Embryonic facial prominence (tissue), 1 donor: ENCODE data around the gene COL28A1.
"Not testable (repeated sequence)": the region's sequence is repeated elsewhere in the genome, so short reads cannot be mapped to it uniquely, and the experiment has no call there.

Experiments used
- DNase-seq: peaks from one replicate; pipeline ENCODE4 v3.0.0-alpha.2; 2016; ENCODE audit errors: extremely low spot score

COL28A1 gene

GRCh38 chr7:7464991-7465765 lies 70.5 kb downstream of the COL28A1 start:
- DNase-seq = not testable (repeated sequence)

DNA sequence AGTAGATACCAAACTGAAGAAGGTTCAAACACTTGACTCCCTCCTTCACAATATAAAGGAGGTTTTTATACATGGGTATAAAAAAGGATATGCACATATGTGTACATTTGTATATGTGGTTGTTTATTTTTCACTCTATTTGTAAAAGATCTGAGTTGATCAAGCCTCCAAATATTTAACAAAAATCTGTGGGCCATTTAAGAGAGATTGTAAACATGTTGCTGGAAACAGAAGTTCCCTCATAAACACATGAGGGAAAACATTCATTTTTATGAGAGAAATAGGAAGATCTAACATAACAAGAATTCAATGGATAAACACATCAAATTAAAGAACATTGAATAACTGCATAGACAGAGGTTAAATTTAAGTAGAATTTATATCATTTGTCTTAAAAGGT lies 81.7 kb downstream of the COL28A1 start:
- DNase-seq = no peak

GRCh38 chr7:7452652-7453051 lies 83.0 kb downstream of the COL28A1 start:
- no peak for DNase-seq

GRCh38 chr7:7452119-7452518 lies 83.6 kb downstream of the COL28A1 start:
- no peak for DNase-seq

DNA sequence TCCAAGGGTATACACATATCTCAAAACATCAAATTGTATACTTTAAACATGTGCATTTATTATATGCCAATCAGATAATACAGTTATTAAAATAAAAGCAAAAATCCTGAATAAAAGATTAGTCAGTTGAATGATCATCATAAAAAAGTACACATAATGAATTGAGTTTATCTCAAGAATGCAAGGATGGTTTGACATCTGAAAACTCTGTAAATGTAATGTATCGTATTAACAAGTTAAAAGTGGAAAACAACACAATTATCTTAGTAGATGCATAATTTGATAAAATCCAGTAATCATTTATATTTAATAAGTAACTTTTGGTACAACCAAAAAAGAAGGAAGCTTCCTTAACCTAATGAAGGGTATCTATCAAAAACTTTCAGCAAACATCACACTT lies 86.6 kb downstream of the COL28A1 start:
- DNase-seq = no peak

- no peak for DNase-seq
These were observed 89.1 kb downstream of the COL28A1 start for GRCh38 chr7:7446616-7447015.

DNA sequence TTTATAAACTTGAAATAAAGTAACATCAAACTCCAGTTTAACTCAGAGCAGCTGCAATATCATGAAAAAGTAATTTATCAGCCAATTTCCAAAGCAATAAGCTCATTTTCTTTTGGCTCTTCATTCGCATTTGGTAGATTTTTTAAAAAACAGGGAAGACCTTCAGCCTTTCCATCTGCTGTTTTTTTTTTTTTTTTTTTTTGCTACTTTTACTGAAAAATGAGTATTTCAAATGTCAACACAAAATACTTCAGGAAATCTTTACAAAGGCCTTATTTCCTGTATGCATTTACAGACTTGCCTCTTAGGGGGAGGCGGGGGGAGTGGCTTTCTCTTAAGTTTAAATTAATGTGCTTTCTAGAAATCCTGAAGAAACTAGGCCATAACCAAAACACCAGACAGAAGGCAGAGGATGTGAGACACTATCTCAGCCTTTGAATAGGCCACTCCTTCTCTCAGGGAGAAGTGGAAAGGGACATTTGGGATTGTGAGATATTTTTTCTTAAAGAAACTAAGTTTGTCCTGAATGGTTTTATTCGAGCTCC lies 91.8 kb downstream of the COL28A1 start:
- DNase-seq = no peak

GRCh38 chr7:7439564-7439963 lies 96.1 kb downstream of the COL28A1 start:
- DNase-seq = no peak

- DNase-seq = no peak
These were observed 96.8 kb downstream of the COL28A1 start for GRCh38 chr7:7438851-7439250.

- no peak for DNase-seq
These were observed 99.7 kb downstream of the COL28A1 start for GRCh38 chr7:7435978-7436377.

DNA sequence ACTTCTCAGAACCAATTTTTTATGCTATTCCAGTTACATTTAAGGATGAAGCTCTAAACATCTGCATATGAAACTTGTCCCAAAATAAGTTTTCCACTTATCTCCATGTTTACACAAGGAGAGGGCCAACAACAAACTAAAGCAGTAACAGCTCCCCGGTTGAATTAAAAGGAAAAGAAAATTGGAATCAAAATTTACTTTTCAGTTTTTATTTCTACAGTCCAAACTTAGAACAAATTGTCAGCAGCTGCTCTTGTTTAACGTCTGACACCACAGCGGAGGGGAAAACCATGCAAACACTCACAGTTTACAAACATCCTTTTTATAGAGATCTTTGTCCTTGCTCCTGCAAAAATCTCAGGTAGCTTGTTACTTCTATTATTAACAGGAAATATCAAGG lies 101.3 kb downstream of the COL28A1 start:
- DNase-seq = no peak

DNA sequence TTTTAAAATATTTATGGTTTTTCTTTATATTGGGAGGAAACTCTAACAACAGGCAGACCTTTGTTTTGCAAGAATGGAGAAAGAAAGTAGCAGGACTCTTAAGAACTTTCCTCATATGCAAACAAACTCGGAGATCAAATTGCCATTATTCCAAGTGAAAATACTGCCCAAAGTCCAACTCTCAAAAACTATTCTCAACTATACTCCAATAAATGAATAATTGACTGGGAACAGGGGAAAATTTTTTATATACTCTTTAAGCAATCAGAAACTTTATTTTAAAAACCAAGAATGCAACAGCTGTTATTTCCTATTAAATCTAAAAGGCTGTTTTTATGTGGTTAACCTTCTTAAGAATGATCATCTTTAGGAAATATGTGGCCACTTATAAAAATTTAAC lies 101.9 kb downstream of the COL28A1 start:
- no peak for DNase-seq

DNA sequence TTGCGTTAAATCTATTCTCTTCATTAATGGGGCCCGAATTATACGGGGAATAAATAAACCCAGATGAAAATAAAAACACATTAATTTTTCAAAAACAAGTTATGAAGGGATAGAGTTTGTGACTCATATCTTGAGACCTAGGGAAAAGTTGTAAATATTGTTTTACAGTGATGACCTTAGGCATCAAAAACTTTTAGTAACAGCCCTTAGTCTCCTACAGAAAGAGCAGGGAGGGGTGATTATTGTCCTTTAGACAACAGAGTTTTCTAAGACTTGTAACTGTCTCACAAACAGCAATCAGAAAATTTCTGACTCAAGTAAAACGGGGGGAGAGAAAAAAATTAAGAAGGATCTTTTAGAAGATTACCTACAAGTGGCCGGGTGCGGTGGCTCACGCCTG lies 102.7 kb downstream of the COL28A1 start:
- DNase-seq = no peak

DNA sequence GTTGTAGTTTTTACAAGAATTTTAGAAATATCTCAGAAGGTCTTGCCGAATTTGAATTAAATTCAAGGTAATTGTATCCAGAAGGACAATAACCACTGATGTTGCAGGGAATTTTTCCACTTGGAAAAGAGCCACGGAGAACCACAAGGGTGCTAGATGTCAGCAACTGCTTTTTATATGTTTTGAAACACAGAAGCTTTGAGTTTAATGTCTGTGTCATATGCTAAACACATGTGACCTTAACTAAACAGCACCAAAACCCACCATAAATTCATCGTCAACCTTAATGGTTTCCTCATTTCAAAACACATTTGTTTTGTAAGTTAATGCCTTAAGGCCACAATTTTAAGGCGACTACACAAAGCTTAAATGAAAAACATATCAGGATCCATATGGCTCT lies 106.9 kb downstream of the COL28A1 start:
- DNase-seq = peak; percentile 71

DNA sequence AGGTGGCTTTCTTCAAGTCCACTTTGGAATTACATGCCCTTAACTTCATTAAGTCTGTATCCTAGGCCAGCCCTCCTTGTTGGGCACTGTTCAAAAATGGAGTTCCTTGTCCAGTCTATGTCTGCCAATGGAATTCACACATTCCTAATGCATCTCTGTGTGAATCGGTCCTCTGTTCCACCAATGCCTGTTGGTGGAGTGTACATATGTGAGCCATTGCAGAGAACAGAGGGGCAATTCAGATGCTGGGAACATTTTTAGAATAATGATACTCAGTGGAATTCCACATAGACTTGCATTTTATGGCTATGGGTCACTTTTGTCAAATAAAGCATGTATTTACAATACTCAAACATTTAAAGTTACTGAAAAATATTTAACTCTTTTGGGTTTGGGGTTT lies 108.3 kb downstream of the COL28A1 start:
- DNase-seq = no peak

DNA sequence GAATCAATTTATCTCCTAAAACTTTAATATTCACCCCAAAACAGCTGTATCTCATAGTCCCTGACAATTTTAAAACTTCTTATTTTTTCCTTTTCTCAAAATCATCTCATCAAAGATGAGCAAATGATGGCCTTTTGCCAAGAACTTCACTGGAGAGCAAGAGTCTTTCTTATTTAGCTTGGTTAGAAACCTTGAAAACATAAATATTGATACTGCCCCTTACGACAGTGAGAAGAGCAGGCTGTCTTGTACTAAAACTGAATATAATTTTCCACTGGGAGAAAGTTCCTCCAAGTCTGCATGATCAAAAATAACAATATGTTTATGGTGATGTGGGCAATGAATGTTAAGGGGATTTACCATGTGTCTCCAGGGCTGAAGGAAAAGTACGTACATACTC lies 109.0 kb downstream of the COL28A1 start:
- DNase-seq = no peak

GRCh38 chr7:7425321-7425720 lies 110.4 kb downstream of the COL28A1 start:
- no peak for DNase-seq

- peak; percentile 40 for DNase-seq
These were observed 111.4 kb downstream of the COL28A1 start for GRCh38 chr7:7424151-7424873.

DNA sequence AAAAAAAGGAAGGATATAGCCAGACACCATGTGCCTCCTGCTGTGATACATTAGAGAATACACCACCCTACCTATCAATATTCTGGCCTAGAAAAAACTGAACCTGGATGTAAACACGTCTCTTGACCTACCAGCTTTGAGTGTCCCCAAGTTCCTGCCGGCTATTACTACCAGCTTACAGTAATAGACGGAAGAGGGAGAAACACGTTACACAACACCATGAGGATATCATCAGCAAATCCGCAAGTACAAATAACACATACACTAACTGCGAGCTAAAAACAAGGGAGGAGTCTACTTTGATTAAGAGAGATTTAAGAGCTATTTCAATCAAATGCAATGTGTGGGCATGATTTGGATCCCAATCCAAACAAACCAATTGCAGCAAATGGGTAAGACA lies 113.0 kb downstream of the COL28A1 start:
- no peak for DNase-seq

GRCh38 chr7:7421826-7422225 lies 113.8 kb downstream of the COL28A1 start:
- DNase-seq = no peak

DNA sequence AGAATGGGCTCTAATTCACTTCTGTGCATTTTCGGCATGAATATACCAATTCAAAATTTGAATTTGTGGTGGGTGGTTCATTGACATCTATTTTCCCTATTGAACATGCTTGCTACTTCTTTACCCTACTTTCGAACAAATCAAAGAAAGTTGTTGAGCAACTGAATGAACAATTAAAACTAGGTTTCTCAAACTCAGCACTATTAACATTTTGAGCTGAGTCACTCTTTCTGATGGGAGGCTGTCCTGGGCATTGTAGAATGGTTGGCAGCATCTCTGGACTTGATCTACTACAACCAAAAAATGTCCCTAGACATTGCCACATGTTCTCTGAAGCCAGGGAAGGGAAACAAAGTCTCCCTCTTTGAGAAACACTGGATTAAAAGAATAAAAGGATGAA lies 116.7 kb downstream of the COL28A1 start:
- no peak for DNase-seq

GRCh38 chr7:7417851-7418250 lies 117.8 kb downstream of the COL28A1 start:
- DNase-seq = no peak

DNA sequence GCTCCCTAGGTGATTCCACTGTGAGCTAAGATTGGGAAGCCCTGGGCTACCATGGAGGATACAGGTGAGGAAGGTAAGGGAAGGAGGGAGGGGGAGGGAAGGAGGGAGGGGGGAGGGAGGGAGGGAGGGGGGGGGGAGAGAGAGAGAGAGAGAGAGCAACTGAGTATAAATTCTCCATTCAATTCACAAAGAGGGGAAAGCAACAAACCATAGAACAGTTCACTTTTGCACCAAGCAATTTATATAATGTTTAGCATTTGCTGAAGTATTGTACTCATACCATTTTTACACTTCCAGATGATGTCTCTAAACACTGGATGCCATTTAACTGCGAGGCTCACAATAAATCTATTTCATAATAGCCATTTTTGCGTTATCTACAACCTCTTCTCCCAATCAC lies 118.3 kb downstream of the COL28A1 start:
- DNase-seq = no peak
